GM12878 (cell line): ENCODE results near the gene MAOA. TPM values are rescaled to one million over a fixed set of nuclear protein-coding genes. Genes with fewer than 3 reads are reported as not detected.

Experiments used
- ATAC-seq: fragments of 200-7000 bp; cut with Tn5 transposase; 3 replicates; pipeline ENCODE4 v1.9.1; 2020; ENCODE audit warnings: mild to moderate bottlenecking, moderate library complexity
- BruUV-seq: library from RNA; stranded (reverse); fragments of 400-500 nt; replicated peaks from 2 replicates; lab custom pipeline; 2021; lab: Mats Ljungman, UMichigan
- CTCF ChIA-PET: fragments of 300-600 bp; sonication (Branson Sonifier 250); formaldehyde crosslinking; extraction: SDS; loops from one replicate; lab custom pipeline; 2021; ENCODE audit warnings: inconsistent platforms; lab: Yijun Ruan, JAX
- POLR2A ChIA-PET: fragments of 350-600 bp; formaldehyde crosslinking; extraction: SDS; loops from one replicate; lab custom pipeline; 2021; ENCODE audit warnings: inconsistent platforms; lab: Charles Lee
- RAD21 ChIA-PET: fragments of 300-600 bp; sonication (Branson Sonifier 250); formaldehyde crosslinking; loops from one replicate; lab custom pipeline; 2023; ENCODE audit warnings: antibody characterized with exemption; ENCODE audit not compliant: unreplicated experiment; lab: Charles Lee
- SMC1A ChIA-PET: fragments of 300-600 bp; sonication (Branson Sonifier 250); formaldehyde crosslinking; loops from one replicate; lab custom pipeline; 2023; ENCODE audit not compliant: unreplicated experiment, uncharacterized antibody; lab: Charles Lee
- DNase-seq: peaks from one replicate; pipeline ENCODE4 v3.0.0-alpha.2; 2011; ENCODE audit warnings: low read depth, low spot score
- FAIRE-seq: peaks from 3 replicates; lab custom pipeline; 2011; peaks lifted over from hg19 to GRCh38; lab: Jason Lieb, UNC
- H2AFZ ChIP-seq: 2 replicates; pipeline ENCODE4 v1.6.0; 2011; ENCODE audit warnings: low read depth, low read length, control low read depth; ENCODE audit not compliant: control insufficient read depth
- H3K27ac ChIP-seq: 2 replicates; pipeline ENCODE4 v1.5.1; 2011; ENCODE audit warnings: control low read depth; ENCODE audit not compliant: control insufficient read depth, insufficient read depth
- H3K27me3 ChIP-seq, 2 experiments: replicated peaks in 1 of 2; 2 replicates each; pipeline versions ENCODE4 v1.6.0 to v1.6.1; 2011; ENCODE audit warnings: low read length in 1 of 2; ENCODE audit not compliant: control insufficient read depth in 2 of 2, insufficient read depth in 2 of 2
- H3K36me3 ChIP-seq, 2 experiments: 2 replicates each; pipeline ENCODE4 v1.5.1; 2011; ENCODE audit warnings: low read length in 1 of 2; ENCODE audit not compliant: control insufficient read depth in 2 of 2, insufficient read depth in 2 of 2
- H3K4me1 ChIP-seq: 2 replicates; pipeline ENCODE4 v1.6.1; 2011; ENCODE audit warnings: mild to moderate bottlenecking, low read length, moderate library complexity, mixed read lengths; ENCODE audit not compliant: control insufficient read depth, insufficient read depth
- H3K4me2 ChIP-seq: 2 replicates; pipeline ENCODE4 v1.6.0; 2011; ENCODE audit warnings: control low read depth; ENCODE audit not compliant: control insufficient read depth, insufficient read depth
- H3K4me3 ChIP-seq: fragments of 200-600 bp; sonication (generic); 2 replicates; pipeline ENCODE4 v1.5.1; 2016
- H3K79me2 ChIP-seq: 2 replicates; pipeline ENCODE4 v1.6.0; 2011; ENCODE audit warnings: low read length; ENCODE audit not compliant: control insufficient read depth, insufficient read depth
- H3K9ac ChIP-seq: 2 replicates; pipeline ENCODE4 v1.8.0; 2011; ENCODE audit warnings: low read length, control low read depth, mixed read lengths; ENCODE audit not compliant: control insufficient read depth, insufficient read depth
- H3K9me3 ChIP-seq: replicated peaks from 3 replicates; pipeline ENCODE4 v1.5.1; 2011; ENCODE audit warnings: mild to moderate bottlenecking, low read length; ENCODE audit not compliant: control insufficient read depth, insufficient read depth
- H4K20me1 ChIP-seq: 2 replicates; pipeline ENCODE4 v1.6.0; 2011; ENCODE audit not compliant: control insufficient read depth, insufficient read depth
- BCL11A ChIP-seq: IDR thresholded peaks from 2 replicates; pipeline ENCODE4 v1.6.1; 2011; ENCODE audit warnings: low read depth, low read length
- ESRRA ChIP-seq: IDR thresholded peaks from 2 replicates; pipeline ENCODE4 v1.6.1; 2012; ENCODE audit warnings: mild to moderate bottlenecking, low read length, improper control_type of control experiment
- EZH2 ChIP-seq: IDR thresholded peaks from 2 replicates; pipeline ENCODE4 v1.6.1; 2012; ENCODE audit warnings: low read depth, mild to moderate bottlenecking, control low read depth, inconsistent platforms, low read length, borderline replicate concordance; ENCODE audit not compliant: control insufficient read depth
- FOS ChIP-seq: IDR thresholded peaks from 3 replicates; pipeline ENCODE4 v1.6.1; 2011; ENCODE audit warnings: borderline replicate concordance; ENCODE audit not compliant: insufficient read length; ENCODE audit errors: extremely low read depth
- IKZF1 ChIP-seq: fragments of 450-650 bp; conservative IDR thresholded peaks from 2 replicates; pipeline ENCODE4 v1.6.1; 2017; ENCODE audit warnings: antibody characterized with exemption, mild to moderate bottlenecking
- IRF4 ChIP-seq: IDR thresholded peaks from 2 replicates; pipeline ENCODE4 v1.6.1; 2011; ENCODE audit warnings: low read depth, low read length
- MXI1 ChIP-seq: fragments of 150-350 bp; IDR thresholded peaks from 2 replicates; pipeline ENCODE4 v1.6.1; 2011; ENCODE audit warnings: low read depth, mild to moderate bottlenecking, inconsistent platforms, low read length, improper control_type of control experiment
- NR2C2 ChIP-seq: IDR thresholded peaks from 2 replicates; pipeline ENCODE4 v1.6.1; 2011; ENCODE audit warnings: borderline replicate concordance, low read depth; ENCODE audit not compliant: control insufficient read depth, insufficient read length
- TCF3 ChIP-seq: IDR thresholded peaks from 2 replicates; pipeline ENCODE4 v1.6.1; 2012; ENCODE audit warnings: low read depth, mild to moderate bottlenecking, low read length, borderline replicate concordance; ENCODE audit not compliant: insufficient read depth
- in situ Hi-C: fragments of 300-500 bp; cut with MboI; formaldehyde crosslinking; loops from 9 replicates; pipeline ENCODE4 v1.14.3; 2018; ENCODE audit warnings: mixed read lengths
- intact Hi-C: fragments of 100-400 bp; cut with micrococcal nuclease; formaldehyde crosslinking; loops from one replicate; pipeline ENCODE4 v1.14.2; 2022; ENCODE audit not compliant: unreplicated experiment
- polyA plus RNA-seq, 11 experiments: library from polyadenylated mRNA; depleted of rRNA in 4 of 11; unstranded in 6 of 11; stranded (reverse) in 5 of 11; fragments of >200 nt; fragmentation: Nextera tagmentation in 4 of 11; fragmentation: Illumina TruSeq in 1 of 11; extraction: Ambion mirVana in 4 of 11; extraction: Trizol in 1 of 11; gene quantifications; 1 replicate in 1 of 11; 2 replicates in 10 of 11; pipeline versions ENCODE4 v1.2.1 to v1.2.3, GENCODE V29; 2011 to 2016; ENCODE audit warnings: inconsistent platforms in 2 of 11, missing spikeins in 2 of 11, low read depth in 1 of 11
- total RNA-seq, 4 experiments: library from RNA; depleted of rRNA in 3 of 4; stranded (reverse); fragments of >200 nt in 3 of 4; fragmentation: Illumina TruSeq in 1 of 4; extraction: Trizol in 1 of 4; gene quantifications; 2 replicates each; pipeline versions ENCODE4 v1.2.1 to v1.2.3, GENCODE V29; 2013 to 2021
- TF ChIP-seq, protein P1 (sequence below): fragments of 450-650 bp; IDR thresholded peaks from 2 replicates; pipeline ENCODE4 v1.6.1; 2017; ENCODE audit warnings: mild to moderate bottlenecking, low read depth, inconsistent platforms; ENCODE audit not compliant: poor library complexity, severe bottlenecking
- TF ChIP-seq, protein P2 (sequence below): fragments of 450-650 bp; IDR thresholded peaks from 2 replicates; pipeline ENCODE4 v1.6.1; 2017; ENCODE audit warnings: mild to moderate bottlenecking
- TF ChIP-seq, protein P3 (sequence below): IDR thresholded peaks from 2 replicates; pipeline ENCODE4 v1.6.1; 2011; ENCODE audit warnings: low read depth, mild to moderate bottlenecking, low read length, moderate library complexity, borderline replicate concordance; ENCODE audit errors: extremely low read depth
- TF ChIP-seq, protein P4 (sequence below): fragments of 450-650 bp; IDR thresholded peaks from 2 replicates; pipeline ENCODE4 v1.6.1; 2018; ENCODE audit warnings: mild to moderate bottlenecking, low read depth, moderate library complexity; ENCODE audit not compliant: partially characterized antibody
- TF ChIP-seq, protein P5 (sequence below): IDR thresholded peaks from 2 replicates; pipeline ENCODE4 v1.6.1; 2012; ENCODE audit warnings: low read depth, low read length, improper control_type of control experiment

Gene MAOA
- total and polyA plus RNA-seq, 10 of the 15 experiments (the other 5 are each of a cell fraction or from before 2014, with no cell fraction given), result 0.02 to 0.51 (median 0.08) TPM; not detected in 7

DNA sequence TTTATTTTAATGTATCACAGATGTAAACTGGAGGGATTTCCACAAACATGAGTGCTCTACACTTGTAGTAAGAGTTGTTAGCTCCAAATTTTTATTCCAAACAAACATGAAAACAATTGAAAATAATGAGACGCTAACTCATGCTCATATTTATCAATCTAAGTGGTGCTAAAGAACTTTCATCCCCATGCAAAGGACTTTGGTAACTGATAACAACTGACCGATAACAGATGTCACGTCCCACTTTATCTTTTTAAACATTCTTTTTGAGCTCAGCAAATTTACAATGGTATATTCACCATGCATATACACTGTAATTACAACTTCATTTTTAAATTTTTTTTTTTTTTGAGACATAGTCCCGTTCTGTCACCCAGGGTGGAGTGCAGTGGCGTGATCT is 15.6 kb upstream of the MAOA start (continued):
- TF ChIP-seq, protein P1, sequence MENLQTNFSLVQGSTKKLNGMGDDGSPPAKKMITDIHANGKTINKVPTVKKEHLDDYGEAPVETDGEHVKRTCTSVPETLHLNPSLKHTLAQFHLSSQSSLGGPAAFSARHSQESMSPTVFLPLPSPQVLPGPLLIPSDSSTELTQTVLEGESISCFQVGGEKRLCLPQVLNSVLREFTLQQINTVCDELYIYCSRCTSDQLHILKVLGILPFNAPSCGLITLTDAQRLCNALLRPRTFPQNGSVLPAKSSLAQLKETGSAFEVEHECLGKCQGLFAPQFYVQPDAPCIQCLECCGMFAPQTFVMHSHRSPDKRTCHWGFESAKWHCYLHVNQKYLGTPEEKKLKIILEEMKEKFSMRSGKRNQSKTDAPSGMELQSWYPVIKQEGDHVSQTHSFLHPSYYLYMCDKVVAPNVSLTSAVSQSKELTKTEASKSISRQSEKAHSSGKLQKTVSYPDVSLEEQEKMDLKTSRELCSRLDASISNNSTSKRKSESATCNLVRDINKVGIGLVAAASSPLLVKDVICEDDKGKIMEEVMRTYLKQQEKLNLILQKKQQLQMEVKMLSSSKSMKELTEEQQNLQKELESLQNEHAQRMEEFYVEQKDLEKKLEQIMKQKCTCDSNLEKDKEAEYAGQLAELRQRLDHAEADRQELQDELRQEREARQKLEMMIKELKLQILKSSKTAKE, result no peak
- no peak for TF ChIP-seq TCF3
- TF ChIP-seq ESRRA, result no peak
- TF ChIP-seq NR2C2, result no peak
- no peak for TF ChIP-seq IKZF1
- no peak for TF ChIP-seq MXI1

DNA sequence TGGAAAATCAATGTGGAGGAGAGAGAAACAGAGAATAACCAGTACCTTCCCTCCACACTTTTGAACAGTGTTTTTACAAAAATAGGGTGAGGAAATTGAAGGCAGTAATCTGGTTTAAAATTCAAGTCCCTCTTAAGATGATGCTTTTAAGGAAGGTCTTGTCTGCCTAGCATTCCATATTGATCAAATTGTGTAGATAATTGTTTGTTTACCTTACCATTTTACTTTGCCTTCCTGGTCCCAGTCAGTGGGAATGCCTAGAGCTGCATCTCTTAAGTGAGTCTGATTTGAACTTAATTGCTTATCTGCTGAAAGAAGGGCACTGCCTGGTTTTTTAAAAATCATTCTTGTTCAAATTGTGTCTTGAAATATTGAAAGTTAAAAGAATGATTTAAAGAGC is 14.4 kb upstream of the MAOA start:
- H3K4me2 ChIP-seq, result no peak overlapping the region
- intact Hi-C loops, result no loop called here
- BruUV-seq, result no TSS peak
- H3K4me3 ChIP-seq, result no peak overlapping the region
- RAD21 ChIA-PET, result no interaction called here
- no peaks in the 10 kb centered on the region for H3K36me3 ChIP-seq
- CTCF ChIA-PET, result no interaction called here
- ATAC-seq, result no peak
- no peak for FAIRE-seq
- H2AFZ ChIP-seq, result no peak overlapping the region
- no peak overlapping the region for H3K9ac ChIP-seq
- no peaks in the 10 kb centered on the region for H4K20me1 ChIP-seq
- no peaks in the 10 kb centered on the region for H3K4me1 ChIP-seq
- no peaks in the 10 kb centered on the region for H3K9me3 ChIP-seq
- DNase-seq, result no peak
- SMC1A ChIA-PET, result no interaction called here
- no peak overlapping the region for H3K27ac ChIP-seq
- in situ Hi-C loops, result no loop called here
- no peaks in the 10 kb centered on the region for H3K79me2 ChIP-seq
- POLR2A ChIA-PET, result no interaction called here
- no peaks in the 10 kb centered on the region for H3K27me3 ChIP-seq
- TF ChIP-seq EZH2 (no peak), BCL11A (no peak), IRF4 (no peak), FOS (no peak)
- TF ChIP-seq, protein P2, sequence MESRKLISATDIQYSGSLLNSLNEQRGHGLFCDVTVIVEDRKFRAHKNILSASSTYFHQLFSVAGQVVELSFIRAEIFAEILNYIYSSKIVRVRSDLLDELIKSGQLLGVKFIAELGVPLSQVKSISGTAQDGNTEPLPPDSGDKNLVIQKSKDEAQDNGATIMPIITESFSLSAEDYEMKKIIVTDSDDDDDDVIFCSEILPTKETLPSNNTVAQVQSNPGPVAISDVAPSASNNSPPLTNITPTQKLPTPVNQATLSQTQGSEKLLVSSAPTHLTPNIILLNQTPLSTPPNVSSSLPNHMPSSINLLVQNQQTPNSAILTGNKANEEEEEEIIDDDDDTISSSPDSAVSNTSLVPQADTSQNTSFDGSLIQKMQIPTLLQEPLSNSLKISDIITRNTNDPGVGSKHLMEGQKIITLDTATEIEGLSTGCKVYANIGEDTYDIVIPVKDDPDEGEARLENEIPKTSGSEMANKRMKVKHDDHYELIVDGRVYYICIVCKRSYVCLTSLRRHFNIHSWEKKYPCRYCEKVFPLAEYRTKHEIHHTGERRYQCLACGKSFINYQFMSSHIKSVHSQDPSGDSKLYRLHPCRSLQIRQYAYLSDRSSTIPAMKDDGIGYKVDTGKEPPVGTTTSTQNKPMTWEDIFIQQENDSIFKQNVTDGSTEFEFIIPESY, result no peak
- TF ChIP-seq, protein P3, sequence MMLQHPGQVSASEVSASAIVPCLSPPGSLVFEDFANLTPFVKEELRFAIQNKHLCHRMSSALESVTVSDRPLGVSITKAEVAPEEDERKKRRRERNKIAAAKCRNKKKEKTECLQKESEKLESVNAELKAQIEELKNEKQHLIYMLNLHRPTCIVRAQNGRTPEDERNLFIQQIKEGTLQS, result no peak
- TF ChIP-seq, protein P4, sequence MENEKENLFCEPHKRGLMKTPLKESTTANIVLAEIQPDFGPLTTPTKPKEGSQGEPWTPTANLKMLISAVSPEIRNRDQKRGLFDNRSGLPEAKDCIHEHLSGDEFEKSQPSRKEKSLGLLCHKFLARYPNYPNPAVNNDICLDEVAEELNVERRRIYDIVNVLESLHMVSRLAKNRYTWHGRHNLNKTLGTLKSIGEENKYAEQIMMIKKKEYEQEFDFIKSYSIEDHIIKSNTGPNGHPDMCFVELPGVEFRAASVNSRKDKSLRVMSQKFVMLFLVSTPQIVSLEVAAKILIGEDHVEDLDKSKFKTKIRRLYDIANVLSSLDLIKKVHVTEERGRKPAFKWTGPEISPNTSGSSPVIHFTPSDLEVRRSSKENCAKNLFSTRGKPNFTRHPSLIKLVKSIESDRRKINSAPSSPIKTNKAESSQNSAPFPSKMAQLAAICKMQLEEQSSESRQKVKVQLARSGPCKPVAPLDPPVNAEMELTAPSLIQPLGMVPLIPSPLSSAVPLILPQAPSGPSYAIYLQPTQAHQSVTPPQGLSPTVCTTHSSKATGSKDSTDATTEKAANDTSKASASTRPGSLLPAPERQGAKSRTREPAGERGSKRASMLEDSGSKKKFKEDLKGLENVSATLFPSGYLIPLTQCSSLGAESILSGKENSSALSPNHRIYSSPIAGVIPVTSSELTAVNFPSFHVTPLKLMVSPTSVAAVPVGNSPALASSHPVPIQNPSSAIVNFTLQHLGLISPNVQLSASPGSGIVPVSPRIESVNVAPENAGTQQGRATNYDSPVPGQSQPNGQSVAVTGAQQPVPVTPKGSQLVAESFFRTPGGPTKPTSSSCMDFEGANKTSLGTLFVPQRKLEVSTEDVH, result no peak
- TF ChIP-seq, protein P5, sequence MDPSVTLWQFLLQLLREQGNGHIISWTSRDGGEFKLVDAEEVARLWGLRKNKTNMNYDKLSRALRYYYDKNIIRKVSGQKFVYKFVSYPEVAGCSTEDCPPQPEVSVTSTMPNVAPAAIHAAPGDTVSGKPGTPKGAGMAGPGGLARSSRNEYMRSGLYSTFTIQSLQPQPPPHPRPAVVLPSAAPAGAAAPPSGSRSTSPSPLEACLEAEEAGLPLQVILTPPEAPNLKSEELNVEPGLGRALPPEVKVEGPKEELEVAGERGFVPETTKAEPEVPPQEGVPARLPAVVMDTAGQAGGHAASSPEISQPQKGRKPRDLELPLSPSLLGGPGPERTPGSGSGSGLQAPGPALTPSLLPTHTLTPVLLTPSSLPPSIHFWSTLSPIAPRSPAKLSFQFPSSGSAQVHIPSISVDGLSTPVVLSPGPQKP, result no peak
